GM19239 (cell line): ENCODE measurements around the gene ABCC2.
"Not testable (repeated sequence)": the region's sequence is repeated elsewhere in the genome, so short reads cannot be mapped to it uniquely, and the experiment has no call there.

ENCODE experiments used
- DNase-seq: peaks from one replicate; pipeline ENCODE4 v3.0.0; 2011; ENCODE audit warnings: low spot score; ENCODE audit not compliant: insufficient read length
- FAIRE-seq: peaks from 2 replicates; lab custom pipeline; 2011; peaks lifted over from hg19 to GRCh38; lab: Jason Lieb, UNC

Gene ABCC2

DNA sequence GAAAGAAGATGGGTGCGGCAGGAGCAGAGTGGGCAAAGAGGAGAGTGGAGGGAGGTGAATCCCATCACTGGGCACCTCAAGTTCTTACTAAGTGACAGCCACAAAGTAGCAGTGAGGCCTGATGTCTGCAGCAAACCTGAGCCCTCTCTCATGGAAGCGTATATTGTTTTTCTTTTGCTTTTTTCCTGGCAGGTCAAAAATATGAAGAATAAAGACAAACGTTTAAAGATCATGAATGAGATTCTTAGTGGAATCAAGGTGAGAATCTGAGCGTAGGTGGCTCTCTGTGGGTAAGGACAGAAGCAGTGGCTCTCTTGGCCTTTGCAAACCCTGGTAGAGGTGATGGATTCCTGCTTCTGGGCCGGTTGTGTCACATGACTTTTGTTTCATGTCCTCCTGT lies 22.8 kb downstream of the ABCC2 start:
- FAIRE-seq (no peak), DNase-seq (no peak)

DNA sequence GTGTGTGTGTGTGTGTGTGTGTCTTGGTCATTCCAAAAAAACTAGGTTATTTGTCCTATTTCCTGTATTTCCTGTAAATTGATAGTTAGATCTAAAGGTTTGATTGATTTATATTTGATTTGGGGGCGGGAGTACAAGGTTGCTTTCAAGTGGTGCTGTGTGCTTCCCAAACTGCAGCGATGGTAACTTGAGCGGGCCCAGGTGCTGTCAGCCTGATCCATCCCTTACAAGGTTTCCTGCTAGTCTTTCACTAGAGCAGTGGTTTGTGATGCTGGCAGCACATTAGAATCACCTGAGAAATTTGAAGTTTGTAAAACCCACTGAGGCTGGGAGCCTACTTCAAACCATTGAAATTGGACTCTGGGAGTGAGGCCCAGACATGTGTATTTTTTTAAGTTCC lies 23.7 kb downstream of the ABCC2 start:
- no peak for FAIRE-seq

DNA sequence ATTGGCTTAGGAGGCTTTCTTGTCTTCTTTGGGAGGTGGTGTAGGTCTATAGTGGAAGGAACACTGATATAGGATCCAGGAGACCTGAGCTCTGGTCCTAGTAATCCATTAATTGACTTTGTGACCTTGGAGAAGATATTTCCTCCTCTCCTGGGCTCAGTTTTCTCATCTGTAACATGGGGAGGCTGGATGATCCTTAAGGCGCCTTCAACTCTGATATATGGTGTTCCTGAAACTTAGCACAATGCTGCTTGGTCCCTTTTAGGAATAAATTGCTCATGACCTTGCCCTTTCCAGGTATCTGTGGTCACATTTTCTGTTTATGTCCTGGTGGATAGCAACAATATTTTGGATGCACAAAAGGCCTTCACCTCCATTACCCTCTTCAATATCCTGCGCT lies 25.3 kb downstream of the ABCC2 start:
- DNase-seq (no peak), FAIRE-seq (no peak)

More for the DNA sequence above, 23.7 kb downstream of the ABCC2 start:
- no peak for DNase-seq

DNA sequence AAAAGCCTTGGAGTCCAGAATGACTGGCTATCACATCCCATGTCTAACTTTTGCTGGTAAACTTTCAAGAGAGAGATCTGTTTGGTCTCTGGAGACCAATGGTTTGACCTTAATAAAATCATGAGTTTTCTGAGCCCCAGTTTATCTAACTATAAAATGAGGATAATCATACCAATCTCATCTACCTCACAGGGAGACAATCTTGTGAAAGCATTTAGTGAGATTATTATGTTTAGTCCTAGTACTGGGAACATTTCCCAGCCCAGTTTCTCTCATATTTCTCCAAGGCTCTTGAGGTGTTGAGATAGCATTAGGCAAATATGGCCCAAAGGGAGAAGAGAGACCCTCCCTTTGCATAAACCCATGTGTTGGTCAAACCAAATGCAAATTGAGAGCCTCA lies 25.8 kb downstream of the ABCC2 start:
- DNase-seq = no peak
- no peak for FAIRE-seq

DNA sequence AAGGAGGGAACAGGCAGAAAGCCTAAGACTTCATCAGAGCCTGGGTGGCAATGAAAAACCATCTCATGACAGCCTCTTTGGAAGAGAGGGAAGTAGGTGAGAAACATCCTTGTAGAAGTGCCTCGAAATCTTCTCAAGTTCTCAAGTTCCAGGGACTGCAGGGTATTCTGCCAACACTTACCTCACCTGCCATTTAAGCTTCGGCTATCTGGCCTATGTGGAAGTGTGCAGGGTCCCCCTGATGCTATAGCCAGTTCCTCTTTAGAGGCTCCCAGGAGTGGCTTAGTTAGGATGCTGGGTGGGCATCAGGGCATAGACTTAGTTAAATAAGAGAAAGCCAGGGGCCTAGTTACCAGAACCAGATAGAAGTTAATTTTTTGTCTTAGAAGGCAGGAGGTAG lies 27.0 kb downstream of the ABCC2 start:
- DNase-seq (no peak), FAIRE-seq (no peak)

DNA sequence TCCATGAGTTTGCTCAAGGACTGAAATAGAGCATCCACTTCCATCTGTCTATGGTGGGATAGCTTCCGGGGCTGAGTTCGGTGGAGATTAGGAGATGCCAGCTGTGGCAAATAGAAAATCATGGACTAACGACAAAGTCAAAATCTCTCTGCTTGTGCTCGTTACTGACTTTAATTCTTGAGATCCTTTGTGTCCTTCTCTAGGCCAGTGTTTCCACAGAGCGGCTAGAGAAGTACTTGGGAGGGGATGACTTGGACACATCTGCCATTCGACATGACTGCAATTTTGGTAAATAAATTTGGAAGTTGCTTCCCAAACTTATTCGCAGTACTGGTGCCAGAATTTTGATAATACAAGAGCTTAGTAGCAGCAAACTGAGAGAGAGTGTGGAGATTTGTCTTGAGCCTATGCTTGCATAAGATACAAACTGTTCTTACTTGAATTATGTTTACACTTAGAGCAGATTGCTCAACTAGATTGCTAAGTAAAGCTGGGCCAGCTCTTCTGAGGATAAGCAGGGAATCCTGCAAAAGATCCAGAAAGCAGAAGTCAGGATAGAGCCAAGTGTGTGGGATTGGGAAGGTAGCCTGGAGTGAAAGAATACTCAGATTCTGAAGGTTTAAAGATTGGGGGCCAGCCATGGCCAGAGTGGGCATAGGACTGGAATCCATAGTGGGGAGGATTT lies 27.6 kb downstream of the ABCC2 start:
- no peak for FAIRE-seq
- no peak for DNase-seq

DNA sequence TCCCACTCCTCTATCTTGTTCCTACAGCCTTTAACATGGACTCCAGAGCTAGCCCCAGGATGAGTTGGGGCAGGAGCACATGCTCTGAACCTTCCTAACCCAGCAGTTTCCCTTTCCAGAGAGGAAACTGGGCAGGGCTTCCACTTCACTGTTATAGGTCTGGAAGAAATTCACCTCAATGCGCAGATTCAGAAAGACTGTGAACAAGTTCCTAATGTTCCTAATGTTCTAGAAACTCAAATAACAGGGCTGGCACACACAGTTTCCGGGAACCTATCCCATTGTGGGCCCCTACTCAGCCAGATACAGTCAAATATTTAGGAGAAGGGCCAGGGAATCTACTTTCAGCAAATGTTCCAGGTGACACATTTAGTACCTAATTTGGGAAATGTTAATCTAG lies 29.7 kb downstream of the ABCC2 start:
- DNase-seq (no peak), FAIRE-seq (no peak)

DNA sequence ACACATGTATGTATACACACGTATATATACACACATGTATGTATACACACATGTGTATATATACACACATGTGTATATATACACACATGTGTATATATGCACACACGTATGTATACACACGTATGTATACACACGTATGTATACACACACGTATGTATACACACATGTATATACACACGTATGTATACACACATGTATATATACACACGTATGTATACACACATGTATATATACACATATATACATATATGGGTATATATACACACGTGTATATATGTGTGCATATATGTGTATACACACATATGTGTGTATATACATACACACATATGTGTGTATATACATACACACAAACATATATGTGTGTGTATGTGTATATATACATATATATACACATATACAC lies 31.7 kb downstream of the ABCC2 start:
- FAIRE-seq (no peak), DNase-seq (no peak)

DNA sequence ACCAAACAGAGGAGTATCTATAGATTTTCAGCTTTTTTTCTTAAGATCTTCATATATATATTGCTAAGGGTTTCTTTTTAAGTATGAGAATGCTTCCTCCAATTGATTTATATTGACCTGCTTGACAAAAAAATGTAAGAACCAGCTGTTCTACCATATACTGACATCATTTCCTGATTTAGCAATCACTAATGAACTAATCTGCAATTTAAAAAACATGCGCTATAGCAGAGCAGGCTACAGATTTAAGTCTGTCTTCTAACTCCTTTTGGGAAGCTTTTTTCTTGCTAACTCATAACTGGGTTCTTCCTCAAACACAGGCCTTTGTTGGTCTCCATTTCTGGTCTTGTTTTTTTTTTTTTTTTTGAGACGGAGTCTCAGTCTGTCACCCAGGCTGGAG lies 33.2 kb downstream of the ABCC2 start:
- DNase-seq = no peak
- no peak for FAIRE-seq

DNA sequence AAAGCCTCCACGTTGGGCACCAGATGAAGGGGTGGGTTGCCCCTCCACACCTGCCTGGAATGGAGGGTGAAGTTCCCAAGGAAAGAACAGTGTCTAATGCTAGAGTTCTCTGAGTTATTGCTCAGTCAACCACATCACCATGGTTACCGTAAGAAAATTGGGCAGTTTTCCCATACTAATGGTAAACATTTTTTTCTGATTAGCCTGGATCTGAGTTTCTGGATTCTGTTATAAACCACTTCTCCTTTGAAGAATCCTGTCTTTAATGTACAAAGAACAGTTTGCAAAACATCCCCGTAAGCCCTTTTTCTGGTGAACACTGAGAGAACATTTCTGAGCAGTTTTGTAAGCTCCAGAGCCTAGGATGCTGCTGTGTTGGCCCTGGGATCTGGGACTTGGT lies 45.5 kb downstream of the ABCC2 start:
- DNase-seq (no peak), FAIRE-seq (no peak)

DNA sequence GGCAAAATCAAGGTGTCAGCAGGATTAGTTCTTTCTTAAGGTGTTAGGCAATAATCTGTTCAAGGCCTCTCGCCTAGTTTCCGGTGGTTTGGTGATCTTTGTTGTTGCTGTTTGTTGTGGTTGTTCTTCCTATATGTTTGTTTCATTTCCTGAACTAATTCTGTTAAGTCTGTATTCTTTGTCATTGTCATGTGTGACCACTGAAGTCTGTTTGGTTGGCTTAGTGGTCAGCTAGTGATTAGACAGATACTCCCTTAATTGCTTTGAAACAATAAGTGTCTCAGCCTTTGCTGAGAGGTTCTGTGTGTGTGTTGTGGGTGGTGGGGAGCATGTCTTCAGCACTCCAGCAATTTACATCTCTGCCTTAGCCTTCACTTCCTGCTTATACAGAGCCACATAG lies 46.0 kb downstream of the ABCC2 start:
- FAIRE-seq = no peak

DNA sequence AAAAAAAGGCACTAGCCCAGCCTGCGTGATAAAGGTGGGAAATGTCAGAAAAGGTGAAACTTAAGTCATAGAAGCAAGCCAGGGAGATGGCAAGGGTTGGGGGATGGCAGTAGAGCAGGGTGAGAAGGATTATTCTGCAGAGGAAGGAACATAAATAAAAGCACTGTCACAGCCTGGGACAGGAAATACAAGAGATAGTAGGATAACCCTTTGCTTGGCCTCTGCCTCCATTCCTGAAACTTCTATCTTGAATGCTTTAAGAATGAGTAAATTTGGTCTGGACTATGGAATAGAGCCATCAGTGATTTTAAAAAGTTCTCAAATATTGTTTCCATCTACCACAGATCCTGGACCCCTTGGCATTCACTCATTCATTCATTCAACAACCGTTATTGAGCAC lies 50.0 kb downstream of the ABCC2 start:
- FAIRE-seq = no peak
- no peak for DNase-seq

More for the DNA sequence above, 46.0 kb downstream of the ABCC2 start:
- no peak for DNase-seq

DNA sequence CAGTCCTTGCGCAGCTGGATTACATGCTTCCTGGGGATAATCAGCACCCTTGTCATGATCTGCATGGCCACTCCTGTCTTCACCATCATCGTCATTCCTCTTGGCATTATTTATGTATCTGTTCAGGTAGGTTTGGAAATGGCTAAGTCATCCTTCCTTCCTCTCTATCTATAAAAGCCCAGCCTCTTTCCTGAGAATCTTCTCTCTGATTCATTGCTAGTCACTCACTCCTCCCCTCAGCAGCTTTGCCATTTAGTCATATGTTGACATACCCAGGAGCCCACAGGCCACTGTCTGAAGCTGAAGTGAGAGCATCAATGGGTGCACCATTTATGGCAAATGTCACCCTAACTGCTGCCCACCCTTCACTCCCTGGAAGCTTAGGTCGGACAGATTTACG lies 52.0 kb downstream of the ABCC2 start:
- FAIRE-seq (no peak), DNase-seq (no peak)

DNA sequence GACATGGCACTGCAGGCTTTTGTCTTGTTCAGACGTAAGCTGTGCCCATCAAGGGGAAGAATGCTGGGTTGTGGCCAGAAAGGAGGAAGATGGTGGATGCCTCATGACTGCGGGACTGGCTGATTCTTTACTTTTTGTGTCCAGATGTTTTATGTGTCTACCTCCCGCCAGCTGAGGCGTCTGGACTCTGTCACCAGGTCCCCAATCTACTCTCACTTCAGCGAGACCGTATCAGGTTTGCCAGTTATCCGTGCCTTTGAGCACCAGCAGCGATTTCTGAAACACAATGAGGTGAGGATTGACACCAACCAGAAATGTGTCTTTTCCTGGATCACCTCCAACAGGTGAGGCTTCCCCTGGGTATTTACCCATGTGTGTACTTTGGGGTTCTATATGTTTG lies 53.5 kb downstream of the ABCC2 start:
- FAIRE-seq = no peak

DNA sequence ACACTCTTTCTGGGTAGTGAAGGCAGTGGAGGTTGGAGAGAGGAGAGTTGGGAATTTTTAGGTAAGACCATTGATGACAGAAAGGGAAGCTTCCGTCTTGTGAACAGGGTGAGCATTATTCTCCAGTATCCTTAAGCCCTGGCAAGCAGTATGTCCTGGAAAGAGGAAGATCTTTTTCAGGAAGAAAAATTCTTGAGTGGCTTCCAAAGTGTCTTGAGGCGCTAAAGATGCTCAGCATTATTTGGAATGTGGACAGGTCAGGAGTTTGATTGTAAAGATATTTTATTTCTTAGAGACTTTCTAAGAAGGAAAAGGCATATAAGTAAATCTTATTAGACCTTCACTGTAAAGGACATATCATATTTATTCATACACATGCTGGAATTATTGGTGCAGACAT lies 54.3 kb downstream of the ABCC2 start:
- no peak for FAIRE-seq
- no peak for DNase-seq

More for the DNA sequence above, 53.5 kb downstream of the ABCC2 start:
- DNase-seq = no peak

DNA sequence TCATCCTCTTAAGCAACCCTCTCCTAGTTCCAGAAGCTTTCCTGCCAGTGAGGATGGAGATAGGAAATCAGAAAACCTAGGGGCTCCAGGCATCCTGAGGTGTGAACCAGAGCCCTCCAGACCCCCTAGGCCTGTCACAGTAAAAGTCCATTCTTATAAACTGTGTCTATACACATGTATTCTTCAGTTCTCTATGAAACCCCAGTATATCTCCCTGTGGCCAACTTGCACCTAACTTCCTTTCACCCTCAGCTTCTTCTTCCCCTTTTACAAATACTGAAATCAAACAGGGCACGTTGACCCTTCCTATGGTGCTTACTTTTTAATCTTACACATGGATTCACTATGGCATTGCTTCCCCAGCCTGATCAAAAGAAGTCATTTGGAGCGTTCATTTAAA lies 58.4 kb downstream of the ABCC2 start:
- not testable (repeated sequence) for DNase-seq, FAIRE-seq

DNA sequence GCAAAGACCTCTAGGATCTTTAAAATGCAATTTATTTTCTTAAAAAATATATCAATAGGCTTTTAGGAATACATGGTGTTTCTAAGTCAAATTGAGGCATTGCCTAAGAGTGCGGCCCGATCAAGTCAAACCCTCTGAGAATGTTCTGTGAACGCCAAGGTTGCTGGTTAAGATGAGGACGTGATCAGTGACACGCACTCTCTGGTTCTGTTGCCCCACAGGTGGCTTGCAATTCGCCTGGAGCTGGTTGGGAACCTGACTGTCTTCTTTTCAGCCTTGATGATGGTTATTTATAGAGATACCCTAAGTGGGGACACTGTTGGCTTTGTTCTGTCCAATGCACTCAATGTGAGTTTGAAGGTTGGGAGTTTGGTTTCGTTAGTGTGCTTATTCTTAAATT lies 59.3 kb downstream of the ABCC2 start:
- no peak for DNase-seq
- no peak for FAIRE-seq

DNA sequence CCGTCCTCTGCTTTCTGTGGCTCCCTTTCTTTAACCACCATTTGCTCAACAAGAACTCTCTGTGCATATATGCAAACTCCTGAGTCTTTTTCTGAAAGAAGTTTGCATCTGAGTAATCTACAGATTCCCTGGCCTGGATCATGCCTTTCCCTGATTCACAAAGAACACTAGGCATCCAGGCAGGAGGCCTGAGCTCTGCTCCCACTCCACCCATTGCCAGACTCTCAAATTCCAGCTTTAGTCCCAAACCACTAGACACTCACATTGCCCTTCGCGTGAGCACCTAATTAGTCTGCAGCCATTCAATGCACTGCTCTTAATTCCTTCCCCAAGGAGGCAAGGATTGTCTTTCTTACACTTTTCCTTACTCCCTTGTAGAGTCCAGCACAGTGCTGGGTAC lies 60.9 kb downstream of the ABCC2 start:
- no peak for FAIRE-seq
- DNase-seq = no peak

DNA sequence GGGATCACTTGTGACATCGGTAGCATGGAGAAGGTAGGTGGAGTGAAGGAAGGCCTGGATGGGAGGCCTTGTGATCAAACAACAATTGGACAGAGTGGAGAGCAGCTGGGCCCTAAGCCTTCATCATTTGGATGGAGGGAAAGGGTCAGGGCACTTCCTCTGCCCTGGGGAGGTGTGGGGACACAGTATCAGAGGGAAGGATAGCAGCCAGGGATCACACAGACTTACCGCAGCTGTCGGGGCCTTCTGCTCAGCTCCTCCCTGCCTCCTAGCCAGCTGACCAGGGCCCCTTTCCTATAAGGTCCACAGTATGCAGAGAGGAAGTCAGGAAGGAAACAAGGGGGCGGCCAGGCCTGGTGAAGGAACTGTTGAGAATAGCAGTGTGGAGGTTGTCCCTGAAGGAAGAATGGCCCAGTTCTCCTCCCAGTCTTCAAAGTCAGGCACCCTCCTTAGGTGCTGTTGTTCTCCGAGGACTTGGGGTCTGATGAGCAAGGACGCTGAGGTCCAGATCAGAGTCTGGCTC lies 62.1 kb downstream of the ABCC2 start:
- DNase-seq (no peak), FAIRE-seq (no peak)

DNA sequence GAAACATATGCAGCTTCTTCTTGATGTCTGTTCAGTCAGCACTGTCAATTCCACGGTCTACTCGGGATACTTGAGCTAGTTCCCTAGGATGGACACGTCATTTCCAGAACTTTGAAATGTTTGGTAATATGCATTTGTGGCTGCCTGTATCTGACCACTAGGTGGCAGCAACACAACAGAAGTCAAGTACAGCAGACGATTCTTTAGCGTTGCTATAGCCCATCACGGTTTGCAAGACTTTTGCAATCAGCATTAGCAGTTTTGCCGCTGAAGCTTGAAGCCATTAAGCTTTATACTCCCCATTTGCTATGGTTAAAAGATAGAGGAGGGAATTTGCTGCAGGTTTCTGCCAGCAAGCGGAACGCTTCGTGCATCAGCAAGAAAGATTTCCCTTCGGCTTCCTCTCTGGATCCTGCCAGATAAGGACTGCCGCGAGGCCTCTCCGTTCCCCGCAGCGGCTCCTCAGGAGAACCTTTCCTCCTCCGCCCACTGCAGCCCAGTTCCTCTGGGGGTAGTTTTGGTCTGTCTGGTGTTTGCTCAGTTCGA lies 63.5 kb downstream of the ABCC2 start:
- DNase-seq = peak; percentile 53
- peak; percentile 89 for FAIRE-seq

DNA sequence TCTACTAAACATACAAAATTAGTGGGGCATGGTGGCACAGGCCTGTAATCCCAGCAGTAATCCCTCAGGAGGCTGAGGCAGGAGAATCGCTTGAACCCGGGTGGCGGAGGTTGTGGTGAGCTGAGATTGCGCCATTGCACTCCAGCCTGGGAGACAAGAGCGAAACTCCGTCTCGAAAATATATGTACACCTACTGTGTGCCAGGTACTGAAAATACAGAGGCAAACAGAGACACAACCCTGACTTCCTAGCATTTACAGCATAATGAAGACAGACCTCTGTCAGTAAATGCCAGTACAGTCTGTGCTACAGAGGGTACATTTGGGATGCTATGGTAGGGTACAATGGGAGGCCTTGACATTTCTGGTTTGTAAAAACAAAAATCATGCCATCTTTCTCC lies 66.6 kb downstream of the ABCC2 start:
- FAIRE-seq (no peak), DNase-seq (no peak)

DNA sequence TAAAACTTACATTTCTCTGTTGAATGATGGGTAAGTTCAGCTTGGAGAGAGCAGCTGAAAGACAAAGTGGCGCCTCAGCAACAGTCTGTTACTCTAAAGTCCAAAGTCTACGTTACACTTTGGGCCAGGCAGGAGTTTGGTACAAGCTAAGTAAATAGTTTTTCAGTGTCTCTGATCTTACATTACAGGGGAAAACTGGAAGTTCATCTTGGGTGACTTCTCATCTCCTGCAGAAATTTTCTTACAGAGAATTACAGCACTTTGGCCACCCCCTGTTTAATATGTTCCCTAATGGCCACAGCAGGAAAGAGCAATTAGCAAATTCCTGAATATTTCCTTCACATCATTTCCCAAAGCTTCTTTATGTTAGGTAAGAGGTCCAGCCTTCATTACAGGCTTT lies 67.1 kb downstream of the ABCC2 start:
- no peak for FAIRE-seq
- DNase-seq = no peak
